Suprapubic skin (tissue), 4 donors: ENCODE measurements around the gene COQ10B.

Experiments
- CTCF ChIP-seq, 2 donors: fragments of 200-600 bp in 1 of 2; fragments of 450-650 bp in 1 of 2; sonication (generic) in 1 of 2; IDR thresholded peaks; one replicate each; pipeline ENCODE4 v1.5.1; 2016 to 2019; ENCODE audit warnings: antibody characterized with exemption in 2 of 2, mild to moderate bottlenecking in 1 of 2, moderate library complexity in 1 of 2
- EP300 ChIP-seq: sonication (generic); formaldehyde crosslinking; IDR thresholded peaks from one replicate; pipeline ENCODE4 v1.6.1; 2017; ENCODE audit warnings: antibody characterized with exemption
- POLR2A ChIP-seq, 2 donors: fragments of 450-650 bp; IDR thresholded peaks; one replicate each; pipeline ENCODE4 v1.6.1; 2017; ENCODE audit warnings: antibody characterized with exemption in 2 of 2, mild to moderate bottlenecking in 2 of 2, moderate library complexity in 2 of 2
- POLR2AphosphoS5 ChIP-seq, 3 donors: sonication (generic); formaldehyde crosslinking; IDR thresholded peaks; one replicate each; pipeline ENCODE4 v1.6.1; 2017; ENCODE audit warnings: antibody characterized with exemption in 3 of 3

GRCh38 chr2:197416268-197416667 lies 37.1 kb upstream of the COQ10B start:
- TF ChIP-seq CTCF (IDR thresholded peaks at IDR 0.05) (no peak), POLR2AphosphoS5 (IDR thresholded peaks at IDR 0.05) (no peak), POLR2A (IDR thresholded peaks at IDR 0.05) (no peak), EP300 (no peak)
